ENCODE data around the gene NTNG1.

NTNG1 gene

DNA sequence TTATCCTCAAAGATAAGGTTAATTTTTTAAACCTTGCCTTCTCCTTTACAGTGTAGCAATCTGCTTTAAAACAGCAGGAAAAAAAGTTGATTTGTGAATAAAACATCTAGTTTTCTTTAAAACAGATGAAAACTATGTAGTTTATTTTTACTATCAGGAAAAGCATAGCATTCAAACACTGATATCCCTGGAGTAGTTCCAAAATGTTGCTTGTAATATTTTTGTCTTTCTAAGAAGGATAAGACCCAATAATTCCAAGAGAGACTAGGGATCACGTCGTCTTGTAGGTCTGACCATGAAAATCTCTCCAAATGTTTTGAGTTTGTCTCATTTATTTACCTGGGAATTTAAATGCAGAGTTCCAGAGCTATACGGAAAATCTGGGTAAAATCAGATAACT lies 204.0 kb downstream of the NTNG1 start:
- no peak for DNase-seq

DNA sequence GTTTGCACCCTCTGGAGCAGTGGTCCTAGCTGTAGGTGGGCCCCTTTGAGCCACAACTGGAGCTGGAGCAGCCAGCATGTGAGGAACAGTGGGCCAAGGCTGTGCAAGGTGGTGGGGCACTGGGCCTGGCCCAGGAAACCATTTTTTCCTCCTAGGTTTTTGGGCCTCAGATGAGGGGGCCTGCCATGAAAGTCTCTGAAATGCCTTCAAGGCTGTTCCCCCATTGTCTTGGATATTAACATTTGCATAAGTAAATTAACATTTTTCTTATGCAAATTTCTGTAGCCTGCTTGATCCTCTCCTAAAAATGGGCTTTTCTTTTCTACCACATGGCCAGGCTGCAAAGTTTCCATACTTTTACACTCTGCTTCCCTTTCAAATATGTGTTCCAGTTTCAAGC lies 212.0 kb downstream of the NTNG1 start:
- no peak for DNase-seq

DNA sequence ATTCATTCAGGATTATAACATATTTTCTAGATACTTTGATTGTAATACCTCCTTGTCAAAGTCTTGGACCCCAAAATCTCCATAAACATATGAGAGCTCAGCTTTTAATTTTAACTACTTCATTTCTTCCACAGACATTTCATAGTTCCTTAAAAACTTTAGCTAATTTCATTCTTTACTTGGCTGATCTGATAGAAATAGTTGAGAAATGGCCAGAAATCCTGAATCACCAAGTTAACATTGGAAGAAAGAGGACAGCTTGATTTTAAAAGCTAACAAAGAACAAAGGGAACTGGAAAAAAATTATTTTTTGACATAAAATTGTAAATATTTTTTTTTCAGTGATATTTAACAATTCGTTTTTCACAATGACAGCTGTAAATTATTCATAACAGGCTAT lies 216.5 kb downstream of the NTNG1 start:
- DNase-seq: no peak

DNA sequence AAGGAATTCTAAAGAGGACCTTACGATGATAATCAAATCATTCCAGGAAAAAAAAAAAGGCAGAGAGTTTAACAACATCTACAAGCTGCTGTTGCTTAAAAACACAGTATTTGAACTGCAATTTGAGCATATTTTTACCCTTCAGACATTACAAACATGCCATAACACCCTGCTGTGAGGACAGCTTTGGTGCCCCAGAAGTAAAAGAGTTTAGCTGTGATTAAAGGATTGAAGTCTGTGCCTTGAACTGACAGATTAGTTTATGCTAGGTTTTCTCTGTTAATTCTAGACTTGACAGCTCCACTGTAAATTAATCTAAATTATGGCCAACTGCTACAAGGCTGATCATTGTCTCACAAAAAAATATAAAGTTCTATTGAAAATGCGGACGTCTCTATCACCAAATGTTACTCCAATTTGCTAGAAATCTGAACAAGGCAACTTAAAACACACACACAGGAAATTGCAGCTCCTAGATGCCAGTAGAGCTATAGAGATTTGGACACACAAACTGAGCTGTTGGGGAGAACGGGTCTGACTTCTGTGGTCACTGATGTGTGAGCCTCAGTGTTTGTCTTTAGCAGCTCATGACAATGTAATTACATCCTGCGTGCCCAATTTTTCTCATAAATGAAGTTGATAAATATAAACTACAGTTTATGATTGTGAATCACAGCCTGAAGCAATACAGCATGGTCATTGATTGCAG lies 217.9 kb downstream of the NTNG1 start:
- no peak for DNase-seq

DNA sequence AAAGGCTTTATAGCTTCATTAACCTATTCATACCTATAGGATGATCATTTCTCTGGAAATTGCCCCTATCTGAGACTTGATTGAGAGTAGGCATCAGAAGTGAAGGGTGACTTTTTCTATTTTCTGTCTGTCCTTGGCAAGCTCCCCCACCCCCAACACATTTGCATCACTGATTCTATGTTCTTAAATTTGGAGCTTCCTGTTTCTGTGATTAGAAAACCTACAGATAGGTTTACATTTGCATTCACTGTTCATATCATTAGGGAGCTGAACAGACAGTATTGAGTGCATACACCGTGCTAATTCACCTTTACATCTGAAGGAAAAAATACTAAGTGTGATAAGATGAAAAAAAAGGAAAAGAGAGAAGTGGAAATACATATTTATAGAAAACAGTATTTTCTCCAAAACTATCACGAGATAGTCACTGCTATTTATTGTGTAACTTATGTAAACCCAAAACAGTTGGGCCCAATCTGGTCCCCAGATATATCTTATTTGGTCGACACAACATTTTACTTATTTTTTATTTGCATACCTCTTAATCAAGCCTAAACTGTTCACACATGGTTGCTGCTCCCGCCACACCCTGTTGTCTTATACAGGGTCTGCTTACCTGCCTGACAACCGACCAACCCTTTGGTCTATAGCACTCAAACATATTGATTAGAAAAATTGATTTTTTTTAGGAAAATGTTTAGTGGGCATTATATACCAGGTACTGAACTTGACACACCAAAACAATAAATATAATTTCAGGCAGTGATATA lies 218.8 kb downstream of the NTNG1 start:
- no peak for DNase-seq

DNA sequence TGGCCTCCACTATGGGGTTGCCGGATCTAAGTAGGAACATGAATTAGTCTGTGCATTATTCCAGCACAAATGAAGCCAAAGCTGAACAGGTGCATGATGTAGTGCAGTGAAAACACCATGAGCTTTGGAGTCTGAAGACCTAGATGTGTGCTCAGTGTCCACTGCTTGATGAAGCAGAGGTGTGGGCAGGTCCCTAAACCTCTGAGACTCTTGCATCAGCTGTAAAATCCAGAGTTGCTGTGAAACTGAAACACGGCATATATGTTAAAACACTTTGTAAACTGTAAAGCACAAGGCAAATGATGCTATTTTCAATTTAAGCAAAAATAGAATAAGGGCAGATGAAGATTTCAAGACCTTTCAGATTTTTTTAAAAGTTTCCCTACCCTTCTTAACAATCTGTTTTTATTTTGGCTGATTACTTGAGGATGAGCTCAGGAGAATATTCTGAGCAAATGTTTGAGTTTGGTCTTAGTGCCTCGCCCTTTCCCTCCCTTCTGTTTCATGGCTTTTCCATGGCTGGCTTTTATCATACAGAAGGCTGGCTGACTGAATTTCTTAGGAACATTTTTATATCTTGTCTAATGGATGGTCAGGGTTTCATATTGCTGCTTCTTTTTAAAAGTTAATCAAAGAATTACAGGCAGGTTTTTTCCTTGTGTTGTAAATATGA lies 221.8 kb downstream of the NTNG1 start:
- no peak for DNase-seq

DNA sequence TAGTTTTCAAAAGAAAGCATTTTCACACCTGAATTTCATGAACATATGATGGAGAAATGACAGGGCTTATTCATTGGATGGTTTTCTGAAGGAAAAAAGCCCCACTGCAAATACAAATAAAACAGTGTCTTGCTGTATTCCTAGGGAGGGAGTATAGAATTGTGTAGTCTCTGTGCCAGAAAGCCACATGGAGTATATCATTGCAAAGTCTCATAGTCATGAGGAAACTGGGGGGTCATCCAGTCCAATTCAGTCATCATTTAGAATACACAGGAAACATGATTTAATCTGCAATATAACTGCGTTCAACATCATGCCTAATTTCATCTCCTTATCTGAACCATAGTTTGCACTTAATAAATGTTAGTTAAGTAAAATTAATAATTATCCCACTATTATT lies 222.3 kb downstream of the NTNG1 start:
- no peak for DNase-seq

DNA sequence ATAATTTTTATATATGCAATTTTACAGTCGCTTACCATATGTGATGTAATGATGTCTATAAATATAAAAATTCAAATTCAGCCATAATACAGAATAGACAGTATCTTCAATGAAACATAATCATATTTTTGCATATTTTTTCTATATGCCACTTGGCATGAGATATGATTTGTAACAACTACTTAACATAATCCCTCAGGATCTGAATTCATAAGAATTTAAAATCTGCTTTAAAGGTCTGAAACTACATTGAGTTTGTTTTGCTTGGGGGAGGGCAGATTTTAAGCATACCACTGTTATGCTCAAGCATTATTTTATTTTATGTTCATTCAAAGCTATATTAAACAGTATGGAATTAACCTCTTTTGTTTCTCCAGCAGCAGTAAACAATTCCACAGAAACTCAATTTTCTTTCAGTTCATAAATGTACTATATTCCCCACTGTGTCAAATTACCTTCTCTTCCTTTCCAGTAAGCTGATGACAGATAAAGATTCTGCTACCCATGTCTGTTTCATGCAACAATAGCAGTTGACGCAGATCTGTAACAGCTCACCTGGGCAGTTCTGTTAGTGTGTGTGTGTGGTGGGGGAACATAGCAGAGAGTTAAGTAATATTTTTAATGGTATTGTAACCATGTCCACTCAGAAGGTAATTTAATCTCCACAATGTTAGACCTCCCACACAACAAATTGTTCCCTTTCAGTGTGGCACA lies 224.8 kb downstream of the NTNG1 start:
- no peak for DNase-seq

DNA sequence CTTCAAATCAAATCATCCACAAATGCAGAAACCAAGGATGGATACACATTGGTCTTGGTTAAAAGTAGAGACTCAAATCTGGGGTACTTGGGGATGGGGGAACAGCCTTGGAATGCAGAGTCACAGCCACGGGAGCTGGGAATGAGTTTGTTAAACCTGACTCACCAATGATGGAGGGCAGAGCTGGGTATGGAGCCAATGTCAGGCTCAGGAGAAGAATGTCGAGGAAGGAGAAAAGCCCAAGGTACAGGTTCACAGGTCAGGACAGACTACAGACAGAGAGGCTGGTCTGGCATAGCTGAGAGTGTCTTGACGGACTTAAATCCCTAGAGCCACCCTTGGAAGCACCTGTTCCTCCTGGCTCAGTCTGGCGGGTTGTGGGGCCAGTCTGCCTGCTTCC lies 237.6 kb downstream of the NTNG1 start:
- no peak for DNase-seq

DNA sequence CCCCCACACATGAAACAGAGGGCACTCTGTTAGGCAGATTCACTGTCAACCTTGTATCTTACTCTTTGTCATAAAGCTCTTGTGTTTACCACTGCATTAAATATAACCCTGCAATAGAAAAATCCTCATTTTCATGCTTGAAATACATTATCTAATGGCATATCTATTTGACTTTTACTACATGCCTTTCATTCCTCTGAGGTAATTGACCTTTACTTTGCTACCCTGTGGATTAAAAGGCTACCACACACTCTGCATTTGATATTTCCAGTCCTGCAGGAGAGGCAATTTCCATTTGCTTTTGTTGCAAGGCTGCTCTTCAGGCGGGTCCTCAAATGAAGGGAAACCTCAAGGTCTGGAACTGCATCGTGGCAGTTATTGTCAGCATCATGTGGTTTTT lies 238.0 kb downstream of the NTNG1 start:
- DNase-seq: no peak

DNA sequence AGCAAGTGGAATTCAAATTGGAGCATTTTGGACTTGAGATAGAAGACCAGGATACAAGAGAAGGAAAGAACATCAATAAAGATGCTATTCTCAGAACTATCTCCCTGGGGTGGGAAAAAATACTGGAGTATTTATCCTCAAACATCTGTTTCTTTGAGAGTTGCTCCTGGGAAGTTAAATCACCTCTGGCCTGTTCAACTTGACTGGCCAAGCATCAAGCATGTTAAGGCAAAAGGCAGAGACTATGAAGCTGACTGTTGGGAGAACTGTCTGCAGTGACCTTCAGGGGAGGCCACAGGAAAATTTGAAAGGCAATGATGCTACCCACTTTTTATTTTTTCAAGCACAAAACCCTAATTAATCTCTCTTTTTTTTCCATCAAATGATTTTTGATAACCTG lies 239.0 kb downstream of the NTNG1 start:
- DNase-seq: no peak

DNA sequence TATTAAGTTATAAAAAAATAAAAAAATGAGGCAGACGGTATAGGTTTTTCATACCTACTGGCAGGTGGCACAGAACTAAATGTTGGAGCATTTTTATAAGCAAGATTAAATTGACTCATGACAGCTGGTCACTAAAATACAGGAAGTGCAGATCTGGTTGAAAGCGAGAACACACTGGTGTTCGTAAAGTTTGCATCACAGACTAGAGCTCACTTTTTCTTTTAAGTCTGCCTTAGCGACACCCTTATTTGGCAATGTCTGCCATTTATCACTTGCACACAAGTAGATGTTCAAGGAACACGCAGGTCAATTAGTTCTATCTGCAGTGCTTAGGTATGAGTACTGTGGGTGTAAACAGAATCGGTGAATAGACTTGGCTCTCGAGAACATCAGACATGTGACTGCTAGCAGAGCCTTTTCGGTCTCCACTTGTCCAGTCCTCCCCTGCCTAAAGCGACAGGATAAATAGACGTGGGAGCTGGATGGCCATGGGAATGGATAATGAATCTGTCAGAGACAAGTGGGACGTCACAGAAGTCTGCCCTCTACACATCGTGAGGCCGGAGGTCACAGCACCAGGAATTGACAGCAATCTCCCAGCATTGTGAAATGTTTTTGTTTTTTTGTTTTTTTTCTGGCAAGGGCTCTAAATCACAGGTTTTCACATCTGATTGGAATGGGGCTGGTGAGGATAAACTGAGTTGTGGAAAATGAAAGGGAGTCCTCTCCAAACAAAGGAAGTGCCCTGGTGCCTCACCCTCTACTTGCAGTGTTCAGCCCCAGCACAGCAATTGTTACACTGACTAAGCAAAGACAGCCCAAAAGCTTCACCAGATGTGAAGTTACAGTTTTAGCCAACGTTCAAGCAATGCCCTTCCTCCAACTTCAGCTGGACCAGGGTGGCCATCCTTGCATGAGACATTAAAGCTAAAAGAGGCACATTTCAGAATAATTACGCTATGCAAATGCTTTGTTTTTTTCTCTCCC lies 248.9 kb downstream of the NTNG1 start:
- no peak for DNase-seq

DNA sequence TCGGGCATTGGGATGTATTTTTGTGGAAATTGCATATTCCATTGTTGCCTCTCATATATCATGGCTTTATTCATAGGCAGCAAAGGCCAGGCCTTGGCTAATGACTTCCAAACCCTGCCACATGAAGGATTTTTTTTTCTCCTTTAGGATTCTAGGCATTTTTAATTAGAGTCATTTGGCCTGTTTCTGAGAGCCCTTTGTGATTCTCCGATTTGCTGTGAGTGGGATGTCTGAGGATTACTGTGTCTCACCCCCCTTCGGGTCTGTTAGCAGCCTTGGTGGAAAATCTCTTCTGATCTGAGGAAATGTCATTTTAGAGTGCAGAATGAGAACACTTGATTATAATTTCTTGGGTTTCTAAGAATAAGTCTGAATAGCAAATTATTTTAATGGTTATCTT lies 253.5 kb downstream of the NTNG1 start:
- DNase-seq: no peak

DNA sequence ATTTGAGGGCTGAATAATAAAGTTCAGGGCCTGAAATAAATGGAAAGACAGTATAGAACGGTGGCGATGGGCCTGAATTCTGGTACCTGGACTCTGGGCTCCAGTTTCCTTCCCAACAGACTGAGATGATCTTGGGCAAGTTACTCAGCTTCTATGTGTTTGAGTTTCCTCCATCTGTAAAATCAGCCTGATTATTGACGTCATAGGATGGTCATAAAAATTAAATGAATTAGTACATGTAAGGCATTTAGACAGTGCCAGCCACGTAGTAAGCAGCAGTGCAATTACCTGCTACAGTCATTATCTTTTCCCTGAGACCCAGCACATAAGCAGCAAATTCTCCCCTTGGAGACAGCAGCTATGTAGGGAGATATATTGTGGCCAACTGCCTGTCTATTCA lies 260.9 kb downstream of the NTNG1 start:
- DNase-seq: no peak

DNA sequence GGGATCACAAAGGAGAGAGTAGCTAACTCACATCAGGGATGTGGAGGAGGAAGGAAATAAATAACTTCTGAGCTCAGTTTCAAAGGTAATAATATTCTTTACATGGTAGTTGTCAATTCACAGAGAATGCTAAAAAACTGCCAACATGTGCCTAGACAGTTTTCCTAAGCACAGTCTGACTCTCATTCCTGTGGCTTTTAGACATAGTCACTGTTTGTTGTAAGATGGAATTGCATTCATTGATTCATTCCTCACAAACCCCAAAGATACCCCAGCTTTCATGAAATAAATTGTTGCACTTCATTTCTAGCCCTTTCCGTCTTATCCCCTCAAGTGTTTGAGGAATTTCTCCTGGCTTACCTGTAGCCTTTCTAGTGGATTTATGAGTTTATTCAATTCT lies 263.9 kb downstream of the NTNG1 start:
- DNase-seq: no peak

DNA sequence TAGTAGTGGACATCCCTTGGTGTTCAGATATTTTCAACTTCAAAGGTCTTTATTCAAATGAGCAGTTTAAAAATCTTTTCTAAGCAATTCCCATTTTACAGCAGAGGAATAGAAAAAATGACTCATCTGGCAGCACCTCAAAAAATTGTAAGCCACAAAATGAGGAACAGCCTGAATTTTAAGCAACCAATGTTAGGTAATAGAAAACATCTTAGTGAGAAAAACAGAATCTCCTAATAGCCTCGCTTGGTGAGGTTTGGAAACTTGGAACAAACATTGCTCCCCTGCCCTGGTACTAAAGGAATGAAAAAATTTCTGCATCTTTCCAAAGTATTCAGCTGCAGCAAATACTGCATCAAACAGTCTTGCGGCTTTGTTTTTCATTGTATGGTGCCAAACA lies 264.4 kb downstream of the NTNG1 start:
- DNase-seq: no peak

DNA sequence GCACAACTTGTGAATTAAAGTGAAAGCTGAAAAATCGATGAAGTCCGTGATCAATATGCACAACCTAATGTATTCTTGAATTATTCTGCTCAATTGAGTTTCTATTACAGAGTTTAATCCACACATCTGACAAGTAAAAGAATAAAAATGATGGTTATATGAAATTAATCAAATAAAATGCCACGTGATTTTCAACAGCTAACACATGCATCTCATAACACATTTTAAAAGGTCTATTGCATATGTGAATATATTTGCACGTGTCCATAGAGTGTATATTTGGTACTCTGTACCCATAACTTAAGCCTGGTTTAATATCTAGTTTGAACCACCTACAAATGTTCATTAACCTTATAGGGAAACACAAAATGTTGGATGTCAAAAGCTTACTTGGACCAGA lies 266.2 kb downstream of the NTNG1 start:
- no peak for DNase-seq

DNA sequence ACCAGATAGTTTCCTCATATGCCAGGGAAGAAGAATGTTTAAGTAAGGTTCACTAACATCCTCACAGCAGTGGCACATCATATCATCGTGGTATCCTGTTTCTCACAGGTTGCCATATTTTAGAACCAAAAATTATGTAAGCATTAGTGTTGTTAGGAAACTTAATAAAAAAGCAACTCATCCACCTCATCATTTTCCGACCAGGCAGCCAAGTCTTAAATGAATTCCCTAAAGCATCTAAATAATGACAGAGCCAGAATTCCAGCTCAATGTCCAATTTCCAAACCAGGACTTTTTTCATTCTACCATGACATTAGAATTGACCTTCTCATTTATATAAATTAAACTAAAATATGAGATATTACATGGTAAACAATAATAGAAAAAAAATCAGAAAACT lies 272.7 kb downstream of the NTNG1 start:
- no peak for DNase-seq

DNA sequence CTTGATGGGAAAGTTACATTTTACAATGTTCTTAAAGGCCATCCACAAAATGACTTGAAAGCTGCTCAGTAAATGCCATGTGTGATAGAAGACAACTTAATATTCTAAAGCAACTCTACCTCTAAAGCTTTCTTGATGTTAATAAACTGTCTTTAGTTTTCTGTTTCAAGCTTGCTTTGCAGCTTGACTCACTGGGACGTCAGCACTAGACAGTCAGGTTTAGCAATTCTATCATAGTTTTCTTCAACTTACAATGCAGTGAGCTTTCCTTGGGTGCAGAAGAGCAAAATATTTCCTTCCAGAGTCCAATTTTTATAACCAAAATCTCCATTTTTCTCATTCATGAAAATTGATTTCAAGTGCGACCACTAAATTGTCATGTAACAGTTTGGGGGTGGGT lies 273.1 kb downstream of the NTNG1 start:
- DNase-seq: no peak

DNA sequence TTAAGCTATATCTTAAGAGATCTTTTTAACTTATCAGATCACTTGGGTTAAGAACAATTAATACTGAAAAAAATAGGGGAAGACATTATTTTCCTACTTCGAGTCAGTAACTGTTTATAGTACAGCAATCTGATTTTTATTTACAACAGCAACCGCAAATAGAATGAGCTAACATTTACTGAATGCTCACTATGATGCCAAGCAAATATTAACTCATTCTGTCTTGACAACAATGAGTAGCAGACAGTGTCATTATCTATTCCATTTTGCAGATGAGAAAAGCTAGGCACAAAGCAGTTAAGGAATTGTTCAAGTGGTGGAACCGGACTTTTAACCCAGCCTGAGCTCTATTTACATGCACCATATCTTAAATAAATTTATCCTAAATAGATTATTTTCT lies 273.7 kb downstream of the NTNG1 start:
- DNase-seq: no peak

DNA sequence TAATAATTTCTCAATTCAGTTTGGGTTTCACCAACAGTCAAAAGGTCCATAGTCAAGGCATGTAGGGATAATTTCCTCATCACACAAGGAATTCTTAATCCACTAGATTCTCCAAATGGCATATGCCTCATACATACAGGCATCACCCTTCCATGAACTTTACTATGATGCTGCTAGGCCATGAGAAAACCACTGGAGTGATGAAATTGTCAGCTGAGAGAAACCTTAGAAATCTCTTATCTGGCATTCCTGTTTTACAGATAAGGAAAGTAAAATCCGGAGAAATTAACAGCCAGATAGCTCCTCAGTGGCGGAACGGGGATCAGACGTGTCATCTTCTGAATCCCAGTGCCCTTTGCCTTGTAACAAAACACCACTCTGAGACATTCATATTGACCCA lies 274.4 kb downstream of the NTNG1 start:
- no peak for DNase-seq

DNA sequence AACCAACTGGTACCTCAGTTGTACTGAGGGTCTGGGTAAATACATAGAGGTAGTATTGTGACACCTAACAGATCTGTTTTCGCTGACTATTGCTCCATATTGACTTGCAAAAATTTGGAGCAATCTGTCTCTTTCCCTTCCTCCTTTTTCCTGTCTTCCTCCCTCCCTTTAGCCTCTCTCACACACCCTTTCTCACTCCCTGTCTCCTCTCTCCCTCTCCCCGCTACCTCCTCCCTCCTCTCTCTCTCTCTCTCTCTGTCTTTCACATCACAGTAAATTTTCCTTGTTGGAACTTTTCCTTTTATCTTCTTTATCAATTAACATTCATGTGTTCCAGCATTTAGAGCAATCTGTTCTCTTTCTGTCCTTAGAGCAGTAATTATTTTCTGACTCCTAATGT lies 278.2 kb downstream of the NTNG1 start:
- no peak for DNase-seq

Data from activated CD4-positive, alpha-beta T cell treated with anti-CD3 and anti-CD28 coated beads for 1 hour (primary cell).